Occipital lobe (tissue), 3 donors: ENCODE results near the gene KLHDC10. TPM values are rescaled to one million over a fixed set of nuclear protein-coding genes. Genes with fewer than 3 reads are reported as not detected.
"Not testable (repeated sequence)": the region's sequence is repeated elsewhere in the genome, so short reads cannot be mapped to it uniquely, and the experiment has no call there.

ENCODE experiments used
- DNase-seq: peaks from one replicate; lab custom pipeline; 2025; lab: John Stamatoyannopoulos, UW
- small RNA-seq: library from RNA; depleted of rRNA; stranded (forward); fragments of <200 nt; gene quantifications from one replicate; pipeline ENCODE3, GENCODE V24; 2014
- total RNA-seq: library from RNA; depleted of rRNA; stranded (reverse); fragments of >200 nt; gene quantifications from one replicate; pipeline ENCODE4 v1.2.3, GENCODE V29; 2014

The KLHDC10 gene
- total RNA-seq, 1 donor from 2014 or later: 102 TPM

DNA sequence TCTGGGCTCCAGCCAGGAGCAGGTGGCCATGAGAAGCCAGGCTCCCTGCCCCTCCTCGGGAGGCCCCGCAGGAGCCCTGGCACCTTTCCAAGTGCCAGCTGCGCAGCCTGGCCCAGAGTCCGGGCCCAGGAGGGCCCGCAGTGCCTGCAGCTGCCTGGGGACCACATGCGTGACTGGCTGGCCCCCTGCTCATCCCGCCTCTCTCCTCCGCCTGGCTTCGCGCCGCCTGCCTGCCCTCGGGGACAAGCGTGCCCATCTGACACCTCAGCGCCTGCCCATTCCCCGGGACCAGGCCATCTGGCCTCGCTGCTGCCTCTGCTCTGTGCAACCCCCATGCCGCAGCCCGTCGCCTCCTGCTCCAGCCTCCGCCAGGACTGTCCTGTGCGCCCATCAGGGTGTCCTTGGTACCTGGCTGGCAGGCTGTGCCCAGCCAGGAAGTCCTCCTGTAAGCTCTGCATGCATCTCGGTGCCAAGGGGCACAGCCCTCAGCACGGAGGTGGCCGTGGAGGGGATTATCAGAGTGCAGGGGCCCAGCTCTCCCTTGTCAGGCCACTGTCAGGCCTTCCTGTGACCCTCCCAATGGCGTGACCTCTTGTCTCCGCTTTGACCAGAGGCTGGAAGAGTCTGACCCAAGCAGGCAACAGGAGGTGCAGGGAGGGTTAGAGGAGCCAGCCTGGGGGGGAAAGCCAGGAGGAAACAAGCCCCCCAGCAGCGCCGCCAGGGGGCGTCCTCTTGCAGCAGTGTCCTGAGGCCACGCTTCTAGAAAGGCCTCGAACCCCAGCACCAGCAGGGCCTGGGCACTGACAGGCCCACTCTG, 84.4 kb downstream of the KLHDC10 start:
- no peak for DNase-seq

DNA sequence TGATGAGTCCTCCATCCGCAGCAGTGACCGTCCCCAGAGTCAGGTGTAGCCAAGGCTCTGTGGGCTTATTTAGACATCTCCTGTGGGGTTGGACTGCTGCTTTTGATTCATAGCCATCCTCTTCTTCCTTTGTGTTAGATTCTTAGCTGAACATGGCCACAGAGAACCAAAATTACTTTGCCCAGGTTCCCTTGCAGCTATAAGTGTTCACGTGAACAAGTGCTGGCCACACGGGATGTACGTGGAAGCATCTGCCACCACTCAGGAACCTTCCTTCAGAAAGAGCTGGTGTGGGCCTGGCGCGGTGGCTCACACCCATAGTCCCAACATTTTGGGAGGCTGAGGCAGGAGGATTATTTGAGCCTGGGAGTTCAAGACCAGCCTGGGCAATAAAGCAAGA, 85.8 kb downstream of the KLHDC10 start:
- no peak for DNase-seq

DNA sequence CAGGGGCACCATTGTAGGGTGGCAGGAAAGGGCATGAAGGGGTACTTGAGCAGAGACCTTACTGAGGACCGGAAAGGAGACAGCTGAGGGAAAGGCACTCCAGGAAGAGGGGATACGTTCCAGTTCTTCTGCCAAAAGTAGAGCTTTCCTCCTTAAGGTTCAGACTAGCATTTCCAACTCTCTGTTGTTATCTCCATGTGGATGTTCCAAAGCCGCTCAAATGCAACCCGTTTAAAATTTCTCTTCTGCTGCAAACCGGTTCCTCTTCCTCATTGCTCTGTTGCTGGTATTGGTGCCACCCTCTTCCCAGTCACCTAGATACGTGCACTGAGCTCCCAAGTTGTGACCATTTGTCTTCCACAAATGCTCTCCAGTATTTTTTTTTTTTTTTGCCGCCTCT, 87.4 kb downstream of the KLHDC10 start:
- no peak for DNase-seq

DNA sequence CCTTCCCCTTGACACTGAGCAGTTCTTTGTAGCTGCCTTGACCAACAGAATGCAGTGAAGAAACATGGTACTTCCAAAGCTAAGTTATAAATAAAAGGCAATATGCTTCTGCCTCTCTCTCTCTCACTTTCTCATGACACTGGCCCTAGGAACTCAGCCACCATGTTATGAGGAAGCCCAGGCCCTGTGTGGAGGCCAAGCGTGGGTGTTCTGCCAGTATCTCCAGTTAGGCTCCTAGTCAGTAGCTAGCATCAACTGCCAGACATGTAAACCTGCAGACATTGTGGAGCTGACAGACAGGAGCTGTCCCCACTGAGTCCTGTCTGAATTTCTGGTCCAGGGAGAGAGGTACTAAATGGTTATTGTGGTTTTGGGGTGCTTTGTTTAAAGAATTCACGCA, 89.7 kb downstream of the KLHDC10 start:
- no peak for DNase-seq

DNA sequence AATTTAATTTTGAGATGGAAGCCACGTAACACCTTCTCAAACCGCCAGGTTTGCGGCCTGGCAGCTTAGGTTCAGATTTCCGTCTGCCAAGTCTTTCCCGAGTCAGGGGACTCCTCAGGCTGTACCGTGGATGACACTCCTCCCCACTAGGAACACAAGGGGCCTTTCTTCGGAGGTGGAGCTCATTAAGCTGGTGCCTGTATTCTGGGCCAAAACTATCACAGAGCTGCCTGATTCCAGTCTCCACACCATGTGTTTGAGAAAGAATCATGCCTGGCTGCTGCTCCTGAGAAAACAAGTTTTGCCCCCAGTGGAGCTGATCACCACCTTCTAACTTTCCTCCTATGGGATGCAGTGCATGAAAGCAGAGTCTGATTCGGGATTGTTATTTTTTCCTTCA, 90.1 kb downstream of the KLHDC10 start:
- DNase-seq: no peak

DNA sequence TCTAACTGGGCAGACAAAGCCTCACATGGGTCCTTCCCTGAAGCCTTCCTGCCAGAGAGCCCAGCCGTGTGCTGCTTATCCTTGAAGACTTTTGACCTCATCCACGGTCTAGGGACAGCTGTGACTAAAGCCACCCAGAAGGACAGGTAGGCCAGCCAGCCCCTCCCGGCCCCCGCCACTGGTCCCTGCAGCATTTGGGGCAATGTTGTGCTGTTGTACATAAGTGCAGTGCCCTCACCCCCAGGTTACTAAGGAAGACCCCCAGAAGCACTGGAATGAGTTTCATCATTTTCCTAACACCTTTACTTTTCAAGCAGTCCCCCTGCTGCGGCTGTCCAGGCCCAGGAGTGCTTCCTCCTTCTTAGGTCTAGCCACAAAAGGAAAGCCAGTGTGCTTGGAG, 91.9 kb downstream of the KLHDC10 start:
- DNase-seq: no peak

DNA sequence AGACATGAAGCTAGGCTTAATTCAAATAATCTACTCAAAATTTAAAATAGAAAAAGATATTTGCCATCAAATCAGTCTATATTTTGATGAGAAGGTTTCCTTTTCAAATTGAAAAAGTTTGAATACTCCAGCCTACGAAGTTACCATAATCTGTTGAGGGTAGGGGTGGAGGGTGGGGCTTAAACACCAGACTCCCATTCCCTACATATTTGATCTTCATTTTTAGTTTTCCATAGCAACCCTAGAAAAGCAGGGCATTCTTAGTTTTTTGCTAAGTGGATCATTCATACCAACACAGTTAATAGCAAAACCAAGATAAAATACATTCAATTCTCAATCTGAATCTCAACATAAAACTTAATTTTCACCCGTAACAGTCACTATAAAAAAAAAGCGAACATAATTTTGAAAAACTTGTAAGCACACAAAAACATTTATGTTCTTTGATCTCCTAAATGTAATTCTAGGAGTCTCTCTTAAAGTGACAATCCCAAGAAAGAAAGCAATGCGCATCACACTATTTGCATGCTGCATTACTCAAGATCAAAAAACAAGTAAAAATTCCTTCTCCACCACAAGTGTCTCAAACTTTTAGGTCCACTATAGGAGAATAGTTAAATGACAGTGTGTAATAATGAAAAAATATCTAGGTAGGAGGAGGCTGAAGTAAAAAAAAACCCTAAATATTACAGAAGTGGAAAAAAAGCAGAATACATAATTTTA, 104.1 kb downstream of the KLHDC10 start:
- no peak for DNase-seq

DNA sequence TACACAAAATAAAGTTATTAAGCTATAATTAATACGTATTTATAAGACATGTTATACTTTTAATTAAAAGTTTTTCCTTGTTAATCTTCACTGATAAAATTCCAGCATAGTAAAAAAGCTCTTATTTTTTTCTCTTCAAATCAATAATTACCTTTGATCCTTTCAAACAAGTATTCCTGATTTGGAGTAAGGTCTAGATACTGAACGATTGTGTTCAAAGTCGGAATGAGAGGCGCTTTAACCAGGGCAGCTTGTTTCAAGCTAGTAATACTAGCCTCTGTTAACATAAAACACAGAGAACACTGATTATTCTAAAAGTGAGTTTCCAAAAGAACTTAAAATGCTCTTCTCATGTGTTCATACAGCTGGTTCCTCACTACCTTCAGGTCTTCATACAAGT, 107.9 kb downstream of the KLHDC10 start:
- no peak for DNase-seq

DNA sequence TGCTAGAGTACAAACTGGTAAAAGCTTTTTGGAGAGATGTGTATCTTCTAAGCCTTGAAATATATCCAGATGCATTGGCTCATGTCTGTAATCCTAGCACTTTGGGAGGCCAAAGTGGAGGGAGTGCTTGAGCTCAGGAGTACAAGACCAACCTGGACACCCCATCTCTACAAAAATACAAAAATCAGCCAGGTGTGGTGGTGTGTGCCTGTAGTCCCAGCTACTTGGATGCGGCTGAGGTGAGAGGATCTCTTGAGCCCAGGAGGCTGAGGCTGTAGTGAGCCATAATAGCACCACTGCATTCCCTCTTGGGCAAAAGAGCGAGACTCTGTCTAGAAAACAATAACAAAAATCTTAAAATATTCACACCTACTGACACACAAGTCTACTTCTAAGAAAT, 109.3 kb downstream of the KLHDC10 start:
- DNase-seq: no peak

DNA sequence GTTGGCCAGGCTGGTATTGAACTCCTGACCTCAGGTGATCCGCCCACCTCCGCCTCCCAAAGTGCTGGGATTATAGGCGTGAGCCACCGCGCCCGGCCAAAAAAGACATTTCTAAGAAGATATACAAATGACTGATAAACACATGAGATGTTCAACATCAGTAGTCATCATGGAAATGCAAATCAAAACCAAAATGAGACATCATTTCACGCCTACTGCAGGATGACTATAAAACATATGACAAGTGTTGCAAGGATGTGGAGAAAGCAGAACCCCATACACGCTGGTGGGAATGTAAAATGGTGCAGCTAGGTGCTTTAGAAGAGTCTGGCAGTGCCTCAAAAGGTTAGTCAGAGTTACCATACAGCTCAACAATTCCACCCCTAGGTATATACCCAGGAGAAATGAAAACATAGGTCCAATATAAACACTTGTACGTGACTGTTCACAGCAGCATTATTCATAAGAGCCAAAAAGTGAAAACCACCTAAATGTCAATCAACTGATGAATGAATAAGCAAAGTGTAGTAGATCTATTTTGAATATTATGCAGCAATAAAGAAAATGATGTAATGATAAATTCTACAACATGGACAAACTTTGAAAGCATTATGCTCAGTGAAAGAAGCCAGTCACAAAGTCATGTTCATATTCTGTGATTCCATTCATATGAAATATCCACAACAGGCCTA, 110.4 kb downstream of the KLHDC10 start:
- DNase-seq: no peak

DNA sequence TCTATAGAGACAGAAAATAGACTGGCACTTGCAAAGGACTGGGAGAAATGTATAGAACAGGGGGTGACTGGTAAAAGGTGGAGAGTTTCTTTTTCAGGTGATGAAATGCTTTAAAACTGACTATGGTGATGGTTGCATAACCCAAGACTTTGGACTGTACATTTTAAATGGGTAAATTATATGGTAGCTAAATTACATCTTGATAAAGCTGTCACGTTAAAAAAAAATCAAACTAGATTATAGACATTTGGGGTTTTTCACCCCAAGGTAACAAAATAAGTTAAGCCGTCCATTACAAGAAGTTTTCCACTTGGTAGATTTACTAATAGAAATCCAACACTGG, 110.9 kb downstream of the KLHDC10 start:
- DNase-seq: no peak

DNA sequence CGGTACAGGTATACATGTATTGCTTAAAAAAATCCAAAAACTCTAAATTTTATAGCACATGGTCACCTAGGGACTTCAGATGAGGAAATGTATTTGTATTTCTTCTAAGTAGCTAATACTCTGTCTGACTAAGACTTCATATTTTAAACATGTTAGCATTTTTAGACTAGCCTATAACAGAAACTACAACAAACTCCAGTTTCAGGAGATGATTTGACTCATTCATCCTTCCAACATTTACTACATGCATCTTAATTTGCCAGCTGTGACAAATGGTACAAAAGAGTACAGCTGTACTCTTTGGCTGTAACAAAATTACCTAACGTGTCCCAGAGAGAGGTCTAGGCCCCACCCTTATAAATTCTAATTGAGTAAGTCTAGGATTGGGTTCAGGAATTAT, 112.7 kb downstream of the KLHDC10 start:
- DNase-seq: no peak

DNA sequence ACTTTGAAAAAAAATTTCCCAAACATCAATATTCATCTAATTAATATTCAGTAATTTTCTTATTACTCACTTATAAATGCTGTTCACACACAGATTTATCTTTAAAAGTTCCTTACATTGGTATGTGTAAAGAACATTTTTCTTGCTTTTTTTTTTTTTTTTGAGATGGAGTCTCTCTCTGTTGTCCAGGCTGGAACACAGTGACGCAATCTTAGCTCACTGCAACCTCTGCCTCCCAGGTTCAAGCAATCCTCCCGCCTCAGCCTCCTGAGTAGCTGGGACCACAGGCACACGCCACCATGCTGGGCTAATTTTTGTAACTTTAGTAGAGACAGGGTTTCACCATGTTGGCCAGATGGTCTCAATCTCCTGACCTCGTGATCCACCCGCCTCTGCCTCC, 114.0 kb downstream of the KLHDC10 start:
- not testable (repeated sequence) for DNase-seq

Small RNA genes within 50 kb of the gene (small RNA-seq; reads per million reads assigned to genes)
- not detected for gene RNA5SP245

Other genes with a start within 250 kb of the KLHDC10 start
- 85.2 TPM for gene UBE2H, start 117.6 kb upstream of the KLHDC10 start, total RNA-seq
- 12.9 TPM for gene ZC3HC1, start 19.2 kb upstream of the KLHDC10 start, total RNA-seq
- gene TMEM209, start 134.9 kb downstream of the KLHDC10 start, total RNA-seq: 13.9 TPM
- 0.31 TPM for gene SSMEM1, start 137.3 kb downstream of the KLHDC10 start, total RNA-seq
- not detected for gene CPA2, start 196.3 kb downstream of the KLHDC10 start, total RNA-seq
- gene CPA4, start 222.6 kb downstream of the KLHDC10 start, total RNA-seq: 0.78 TPM